ENCODE measurements around the gene AGMO.
"Not testable (repeated sequence)": the region's sequence is repeated elsewhere in the genome, so short reads cannot be mapped to it uniquely, and the experiment has no call there.

DNA sequence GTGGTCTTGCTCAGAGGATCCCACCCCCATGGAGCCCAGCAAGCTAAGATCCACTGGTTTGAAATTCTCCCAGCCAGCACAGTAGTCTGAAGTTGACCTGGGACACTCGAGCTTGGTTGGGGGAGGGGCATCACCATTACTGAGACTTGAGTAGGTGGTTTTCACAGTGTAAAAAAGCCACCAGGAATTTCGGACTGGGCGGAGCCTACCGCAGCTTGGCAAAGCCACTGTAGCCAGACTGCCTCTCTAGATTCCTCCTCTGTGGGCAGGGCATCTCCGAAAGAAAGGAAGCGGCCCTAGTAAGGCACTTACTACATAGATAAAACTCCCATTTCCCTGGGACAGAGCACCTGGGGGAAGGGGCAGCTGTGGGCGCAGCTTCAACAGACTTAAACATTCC is 44.0 kb downstream of the AGMO start:
- not testable (repeated sequence) for TF ChIP-seq POLR2AphosphoS5, CTCF (IDR thresholded peaks at IDR 0.05)

All from prostate gland (tissue), 2 donors.